Gastrocnemius medialis (tissue), 4 donors: Measurements from ENCODE around the gene PRKN.

Source experiments
- POLR2A ChIP-seq, 2 donors: fragments of 450-650 bp; IDR thresholded peaks; one replicate each; pipeline ENCODE4 v1.6.1; 2017; ENCODE audit warnings: antibody characterized with exemption in 2 of 2, mild to moderate bottlenecking in 2 of 2, moderate library complexity in 2 of 2
- TF ChIP-seq, protein P1 (sequence below), 5 experiments: fragments of 450-650 bp in 3 of 5; fragments of 200-600 bp in 2 of 5; sonication (generic) in 2 of 5; IDR thresholded peaks in 4 of 5; conservative IDR thresholded peaks in 1 of 5; 1 replicate in 4 of 5; 2 replicates in 1 of 5; pipeline ENCODE4 v1.5.1; 2016 to 2019; ENCODE audit warnings: antibody characterized with exemption in 5 of 5, mild to moderate bottlenecking in 3 of 5, moderate library complexity in 3 of 5

DNA sequence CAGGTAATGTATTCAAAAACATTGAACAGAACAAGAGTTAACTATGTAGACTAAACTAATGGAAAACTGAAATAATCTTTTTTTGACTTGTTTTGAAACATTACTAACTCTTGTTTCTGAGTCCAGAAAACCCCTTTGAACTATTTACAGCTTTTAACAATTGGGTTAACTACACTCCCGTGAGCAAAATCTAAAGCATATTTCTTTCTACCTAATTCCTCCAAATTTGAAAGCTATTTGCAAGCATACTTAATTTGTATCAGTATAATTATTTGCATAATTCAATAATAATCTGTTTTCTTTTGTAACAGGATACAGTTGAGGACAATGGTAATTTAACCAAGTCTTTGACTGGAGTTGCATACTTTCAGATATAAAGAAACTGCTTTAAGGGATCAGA, 1391.1 kb downstream of the PRKN start:
- TF ChIP-seq POLR2A (IDR thresholded peaks at IDR 0.05) = no peak
- TF ChIP-seq, protein P1, sequence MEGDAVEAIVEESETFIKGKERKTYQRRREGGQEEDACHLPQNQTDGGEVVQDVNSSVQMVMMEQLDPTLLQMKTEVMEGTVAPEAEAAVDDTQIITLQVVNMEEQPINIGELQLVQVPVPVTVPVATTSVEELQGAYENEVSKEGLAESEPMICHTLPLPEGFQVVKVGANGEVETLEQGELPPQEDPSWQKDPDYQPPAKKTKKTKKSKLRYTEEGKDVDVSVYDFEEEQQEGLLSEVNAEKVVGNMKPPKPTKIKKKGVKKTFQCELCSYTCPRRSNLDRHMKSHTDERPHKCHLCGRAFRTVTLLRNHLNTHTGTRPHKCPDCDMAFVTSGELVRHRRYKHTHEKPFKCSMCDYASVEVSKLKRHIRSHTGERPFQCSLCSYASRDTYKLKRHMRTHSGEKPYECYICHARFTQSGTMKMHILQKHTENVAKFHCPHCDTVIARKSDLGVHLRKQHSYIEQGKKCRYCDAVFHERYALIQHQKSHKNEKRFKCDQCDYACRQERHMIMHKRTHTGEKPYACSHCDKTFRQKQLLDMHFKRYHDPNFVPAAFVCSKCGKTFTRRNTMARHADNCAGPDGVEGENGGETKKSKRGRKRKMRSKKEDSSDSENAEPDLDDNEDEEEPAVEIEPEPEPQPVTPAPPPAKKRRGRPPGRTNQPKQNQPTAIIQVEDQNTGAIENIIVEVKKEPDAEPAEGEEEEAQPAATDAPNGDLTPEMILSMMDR (IDR thresholded peaks at IDR 0.05 in 4 of 5, conservative IDR thresholded peaks at IDR 0.05 in 1 of 5) = no peak
